GM12878 (cell line): Measurements from ENCODE around the gene WDR64.

Experiments
- CEBPZ ChIP-seq: fragments of 150-350 bp; IDR thresholded peaks from 2 replicates; pipeline ENCODE4 v1.6.1; 2016; ENCODE audit warnings: low read depth, low read length
- CTCF ChIP-seq, 3 experiments: IDR thresholded peaks in 2 of 3; conservative IDR thresholded peaks in 1 of 3; 2 replicates each; pipeline ENCODE4 v1.5.1; 2011; ENCODE audit warnings: low read depth in 3 of 3, low read length in 3 of 3, mild to moderate bottlenecking in 3 of 3, control low read depth in 2 of 3, moderate library complexity in 2 of 3, inconsistent platforms in 1 of 3, mixed read lengths in 1 of 3; ENCODE audit not compliant: control insufficient read depth in 2 of 3, insufficient read depth in 1 of 3; ENCODE audit errors: extremely low read depth in 1 of 3
- ELK1 ChIP-seq: IDR thresholded peaks from 2 replicates; pipeline ENCODE4 v1.6.1; 2012; ENCODE audit warnings: low read depth, low read length, improper control_type of control experiment
- MAX ChIP-seq: IDR thresholded peaks from 2 replicates; pipeline ENCODE4 v1.6.1; 2012; ENCODE audit warnings: low read depth, low read length, improper control_type of control experiment
- PKNOX1 ChIP-seq: fragments of 450-650 bp; IDR thresholded peaks from 2 replicates; pipeline ENCODE4 v1.6.1; 2016; ENCODE audit warnings: mild to moderate bottlenecking
- RAD21 ChIP-seq: IDR thresholded peaks from 2 replicates; pipeline ENCODE4 v1.6.1; 2011; ENCODE audit warnings: mild to moderate bottlenecking, low read depth, low read length, moderate library complexity; ENCODE audit not compliant: insufficient read depth
- RCOR1 ChIP-seq: conservative IDR thresholded peaks from 2 replicates; pipeline ENCODE4 v1.6.1; 2012; ENCODE audit warnings: low read depth, low read length, improper control_type of control experiment
- RELB ChIP-seq: fragments of 450-650 bp; IDR thresholded peaks from 2 replicates; pipeline ENCODE4 v1.6.1; 2017; ENCODE audit warnings: low read depth, mild to moderate bottlenecking, moderate library complexity
- REST ChIP-seq: IDR thresholded peaks from 2 replicates; pipeline ENCODE4 v1.6.1; 2012; ENCODE audit warnings: mild to moderate bottlenecking, low read depth, low read length
- SREBF2 ChIP-seq: IDR thresholded peaks from 2 replicates; pipeline ENCODE4 v1.6.1; 2012; ENCODE audit warnings: mild to moderate bottlenecking, low read length

- no peak for TF ChIP-seq CTCF (IDR thresholded peaks at IDR 0.05 in 2 of 3, conservative IDR thresholded peaks at IDR 0.05 in 1 of 3; ENCODE audit: control insufficient read depth in 2 of 3, extremely low read depth in 1 of 3, insufficient read depth in 1 of 3, low read depth in 3 of 3, low read length in 3 of 3)
- no peak for TF ChIP-seq SREBF2
- TF ChIP-seq RCOR1, result no peak
- no peak for TF ChIP-seq CEBPZ
- TF ChIP-seq PKNOX1, result no peak
- TF ChIP-seq MAX, result no peak
- TF ChIP-seq REST, result no peak
- TF ChIP-seq RAD21, result no peak
- TF ChIP-seq RELB, result no peak
- no peak for TF ChIP-seq ELK1
These were observed 37.9 kb upstream of the WDR64 start for GRCh38 chr1:241614144-241614543.
